NK-92 treated with Interleukin-12 subunit alpha and Interleukin-12 subunit beta, amount 100 ng/mL, for 24 hours (cell line): ENCODE results near the gene RAB3IL1.

Source experiments
- DNase-seq: peaks from one replicate; lab custom pipeline; 2025; lab: John Stamatoyannopoulos, UW

The RAB3IL1 gene

GRCh38 chr11:61866231-61866957 lies 51.0 kb downstream of the RAB3IL1 start:
- no peak for DNase-seq

- no peak for DNase-seq
Observed at GRCh38 chr11:61864814-61865775, 52.3 kb downstream of the RAB3IL1 start.

- no peak for DNase-seq
Observed at GRCh38 chr11:61863548-61864081, 53.8 kb downstream of the RAB3IL1 start.

GRCh38 chr11:61862714-61863547 lies 54.4 kb downstream of the RAB3IL1 start:
- no peak for DNase-seq

- no peak for DNase-seq
Observed at GRCh38 chr11:61861634-61862033, 55.7 kb downstream of the RAB3IL1 start.

GRCh38 chr11:61860054-61860903 lies 57.1 kb downstream of the RAB3IL1 start:
- DNase-seq = no peak

- no peak for DNase-seq
Observed at GRCh38 chr11:61855939-61856680, 61.3 kb downstream of the RAB3IL1 start.

- DNase-seq = no peak
Observed at GRCh38 chr11:61854966-61855714, 62.2 kb downstream of the RAB3IL1 start.

GRCh38 chr11:61854206-61854895 lies 63.0 kb downstream of the RAB3IL1 start:
- no peak for DNase-seq

GRCh38 chr11:61853698-61854169 lies 63.6 kb downstream of the RAB3IL1 start:
- DNase-seq = no peak

- DNase-seq = no peak
Observed at GRCh38 chr11:61851900-61852295, 65.5 kb downstream of the RAB3IL1 start.

- DNase-seq = no peak
Observed at GRCh38 chr11:61851113-61851899, 66.1 kb downstream of the RAB3IL1 start.

- no peak for DNase-seq
Observed at GRCh38 chr11:61850687-61851086, 66.7 kb downstream of the RAB3IL1 start.

GRCh38 chr11:61848631-61849030 lies 68.7 kb downstream of the RAB3IL1 start:
- DNase-seq = no peak

- no peak for DNase-seq
Observed at GRCh38 chr11:61847914-61848581, 69.3 kb downstream of the RAB3IL1 start.
